Lung (tissue), 12 donors: Measurements from ENCODE around the gene ABCD3. TPM values are rescaled to one million over a fixed set of nuclear protein-coding genes. Genes with fewer than 3 reads are reported as not detected.

Experiments
- ATAC-seq: fragments of 200-7000 bp; cut with Tn5 transposase; one replicate; pipeline ENCODE4 v1.9.1; 2020; ENCODE audit warnings: moderate number of reproducible peaks; ENCODE audit not compliant: insufficient read depth, low FRiP score
- DNase-seq, 3 donors: peaks; one replicate each; pipeline ENCODE4 v3.0.0-alpha.2; 2013 to 2017
- H3K27ac ChIP-seq, 2 donors: one replicate each; pipeline ENCODE4 v1.5.1; 2013; ENCODE audit warnings: mild to moderate bottlenecking in 2 of 2, moderate library complexity in 2 of 2, control low read depth in 1 of 2, inconsistent platforms in 1 of 2, low read depth in 1 of 2, low read length in 1 of 2
- H3K27me3 ChIP-seq, 3 donors: one replicate each; pipeline ENCODE4 v1.5.1; 2013; ENCODE audit warnings: low read length in 2 of 3; ENCODE audit not compliant: control insufficient read depth in 3 of 3, insufficient read depth in 3 of 3
- H3K36me3 ChIP-seq, 4 donors: one replicate each; pipeline ENCODE4 v1.5.1; 2013; ENCODE audit warnings: low read length in 4 of 4, mild to moderate bottlenecking in 1 of 4, moderate library complexity in 1 of 4; ENCODE audit not compliant: control insufficient read depth in 4 of 4, insufficient read depth in 4 of 4
- H3K4me1 ChIP-seq, 5 donors: one replicate each; pipeline ENCODE4 v1.5.1; 2013; ENCODE audit warnings: low read length in 5 of 5, mild to moderate bottlenecking in 2 of 5, moderate library complexity in 1 of 5; ENCODE audit not compliant: control insufficient read depth in 5 of 5, insufficient read depth in 5 of 5
- H3K4me3 ChIP-seq: one replicate; pipeline ENCODE4 v1.5.1; 2013; ENCODE audit warnings: mild to moderate bottlenecking, control low read depth, moderate library complexity
- H3K9ac ChIP-seq, 2 donors: one replicate each; pipeline ENCODE4 v1.5.1; 2013; ENCODE audit warnings: low read length in 2 of 2, control low read depth in 1 of 2; ENCODE audit not compliant: insufficient read depth in 1 of 2
- H3K9me3 ChIP-seq, 4 donors: one replicate each; pipeline ENCODE4 v1.5.1; 2013; ENCODE audit warnings: low read length in 3 of 4, mild to moderate bottlenecking in 1 of 4, moderate library complexity in 1 of 4; ENCODE audit not compliant: control insufficient read depth in 4 of 4, insufficient read depth in 3 of 4
- WGBS, 2 donors: extraction: QIAGEN DNeasy Blood & Tissue Kit; methylation state at CpG; one replicate each; pipeline ENCODE4 v1.1.7; 2013; 5-methylcytosine and 5-hydroxymethylcytosine counted together
- polyA plus RNA-seq, 2 donors: library from polyadenylated mRNA; stranded (reverse); fragments of 200-250 nt; gene quantifications; one replicate each; pipeline ENCODE4 v1.2.1, GENCODE V29; 2013
- total RNA-seq, 2 donors: library from RNA; depleted of rRNA in 1 of 2; stranded (reverse); fragments of >200 nt in 1 of 2; gene quantifications; one replicate each; pipeline ENCODE4 v1.2.1, GENCODE V29; 2014 to 2021
- TF ChIP-seq, protein P1 (sequence below): IDR thresholded peaks from 2 replicates; pipeline ENCODE4 v1.5.1; 2012; ENCODE audit warnings: mild to moderate bottlenecking; ENCODE audit errors: control extremely low read depth, extremely low read depth
- donor health status: control.
- donor health status: control.
- donor health status: Bipolar disorder and iron deficiency.
- donor health status: healthy.
- donor health status: DM: yes; HTN: yes; CAD: no.

The ABCD3 gene
- total and polyA plus RNA-seq, 4 donors, result 28.5 to 80.7 (median 43.8) TPM

DNA sequence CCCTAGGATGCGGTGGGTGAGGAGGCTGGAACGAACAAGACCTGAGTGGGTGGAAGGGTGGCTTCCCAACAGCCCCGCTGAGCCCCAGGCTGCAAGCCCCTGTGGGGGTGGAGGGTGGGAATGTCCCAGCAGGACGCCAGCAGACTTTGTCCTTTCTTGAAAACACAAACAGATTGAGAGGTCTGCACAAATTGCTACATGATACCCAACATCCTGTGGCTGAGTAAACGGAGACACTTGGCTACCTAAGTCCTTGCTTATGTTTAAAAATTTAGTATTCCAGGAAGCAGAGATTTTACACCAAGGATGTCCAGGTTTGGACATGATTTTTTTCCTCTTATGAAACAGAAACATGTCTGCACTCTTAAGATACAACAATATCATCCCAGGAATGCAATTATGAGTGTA is 135.1 kb downstream of the ABCD3 start:
- no peak overlapping the region for H3K9ac ChIP-seq
- peak overlapping the region in 1 of 2 donors; percentile 24 for H3K27ac ChIP-seq
- DNase-seq, result no peak
- TF ChIP-seq, protein P1, sequence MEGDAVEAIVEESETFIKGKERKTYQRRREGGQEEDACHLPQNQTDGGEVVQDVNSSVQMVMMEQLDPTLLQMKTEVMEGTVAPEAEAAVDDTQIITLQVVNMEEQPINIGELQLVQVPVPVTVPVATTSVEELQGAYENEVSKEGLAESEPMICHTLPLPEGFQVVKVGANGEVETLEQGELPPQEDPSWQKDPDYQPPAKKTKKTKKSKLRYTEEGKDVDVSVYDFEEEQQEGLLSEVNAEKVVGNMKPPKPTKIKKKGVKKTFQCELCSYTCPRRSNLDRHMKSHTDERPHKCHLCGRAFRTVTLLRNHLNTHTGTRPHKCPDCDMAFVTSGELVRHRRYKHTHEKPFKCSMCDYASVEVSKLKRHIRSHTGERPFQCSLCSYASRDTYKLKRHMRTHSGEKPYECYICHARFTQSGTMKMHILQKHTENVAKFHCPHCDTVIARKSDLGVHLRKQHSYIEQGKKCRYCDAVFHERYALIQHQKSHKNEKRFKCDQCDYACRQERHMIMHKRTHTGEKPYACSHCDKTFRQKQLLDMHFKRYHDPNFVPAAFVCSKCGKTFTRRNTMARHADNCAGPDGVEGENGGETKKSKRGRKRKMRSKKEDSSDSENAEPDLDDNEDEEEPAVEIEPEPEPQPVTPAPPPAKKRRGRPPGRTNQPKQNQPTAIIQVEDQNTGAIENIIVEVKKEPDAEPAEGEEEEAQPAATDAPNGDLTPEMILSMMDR, result no peak
- H3K4me1 ChIP-seq, result peaks cover 0 to 8% (median 5%) of the 10 kb centered on the region in 5 donors
- H3K9me3 ChIP-seq, result no peaks in the 10 kb centered on the region
- no peak overlapping the region for H3K4me3 ChIP-seq
- WGBS, 2 donors, result 48 to 77% methylated on average over 5 of the region's 5 CpGs
- ATAC-seq, result no peak
- no peaks in the 10 kb centered on the region for H3K27me3 ChIP-seq
- H3K36me3 ChIP-seq, result no peaks in the 10 kb centered on the region

GRCh38 chr1:94553931-94554330 is 135.7 kb downstream of the ABCD3 start:
- no peaks in the 10 kb centered on the region for H3K36me3 ChIP-seq
- peaks cover 0 to 8% (median 5%) of the 10 kb centered on the region in 5 donors for H3K4me1 ChIP-seq
- 83 to 93% methylated on average over 4 of the region's 4 CpGs for WGBS, 2 donors

DNA sequence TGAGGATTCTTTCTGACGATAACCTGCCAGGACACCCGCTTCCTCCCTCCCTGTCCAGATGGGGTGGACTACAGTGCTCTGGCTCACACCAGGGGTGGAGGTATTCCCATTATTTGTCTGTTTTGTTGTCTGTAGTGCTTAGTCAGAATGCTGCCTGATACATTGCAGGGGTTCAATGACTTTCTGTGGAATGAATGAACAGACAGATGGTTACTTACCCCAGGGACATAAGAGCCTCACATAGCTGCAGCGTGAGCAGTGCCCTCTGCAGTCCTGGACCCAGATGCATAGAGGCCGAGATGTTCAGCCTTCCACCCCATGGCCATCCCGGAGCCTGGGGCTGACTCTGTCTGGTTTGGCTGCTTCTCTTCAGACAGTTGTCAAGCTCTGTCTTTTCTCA is 136.4 kb downstream of the ABCD3 start:
- no peaks in the 10 kb centered on the region for H3K36me3 ChIP-seq
- TF ChIP-seq, protein P1, result no peak
- WGBS, 2 donors, result 96 to 97% methylated on average over 5 of the region's 5 CpGs

More at GRCh38 chr1:94553931-94554330, 135.7 kb downstream of the ABCD3 start:
- no peak overlapping the region for H3K4me3 ChIP-seq
- ATAC-seq (no peak), DNase-seq (no peak)
- no peak overlapping the region for H3K9ac ChIP-seq
- TF ChIP-seq, protein P1, result no peak
- no peaks in the 10 kb centered on the region for H3K27me3 ChIP-seq
- no peak overlapping the region for H3K27ac ChIP-seq
- H3K9me3 ChIP-seq, result no peaks in the 10 kb centered on the region

GRCh38 chr1:94555091-94555490 is 136.9 kb downstream of the ABCD3 start:
- no peak overlapping the region for H3K27ac ChIP-seq
- no peak for DNase-seq
- no peaks in the 10 kb centered on the region for H3K9me3 ChIP-seq
- WGBS, 2 donors, result 94 to 95% methylated on average over 5 of the region's 5 CpGs
- H3K4me3 ChIP-seq, result no peak overlapping the region
- ATAC-seq, result no peak
- TF ChIP-seq, protein P1, result no peak
- no peaks in the 10 kb centered on the region for H3K36me3 ChIP-seq
- no peaks in the 10 kb centered on the region for H3K27me3 ChIP-seq
- no peak overlapping the region for H3K9ac ChIP-seq
- H3K4me1 ChIP-seq, result peaks cover 0 to 8% (median 5%) of the 10 kb centered on the region in 5 donors

More for the DNA sequence above, 136.4 kb downstream of the ABCD3 start:
- no peak for DNase-seq
- H3K27me3 ChIP-seq, result no peaks in the 10 kb centered on the region
- H3K9ac ChIP-seq, result no peak overlapping the region
- H3K9me3 ChIP-seq, result no peaks in the 10 kb centered on the region
- no peak overlapping the region for H3K27ac ChIP-seq
- peaks cover 0 to 8% (median 5%) of the 10 kb centered on the region in 5 donors for H3K4me1 ChIP-seq
- no peak overlapping the region for H3K4me3 ChIP-seq
- no peak for ATAC-seq
